ENCODE results near the gene P2RY11.

P2RY11 gene, protein sequence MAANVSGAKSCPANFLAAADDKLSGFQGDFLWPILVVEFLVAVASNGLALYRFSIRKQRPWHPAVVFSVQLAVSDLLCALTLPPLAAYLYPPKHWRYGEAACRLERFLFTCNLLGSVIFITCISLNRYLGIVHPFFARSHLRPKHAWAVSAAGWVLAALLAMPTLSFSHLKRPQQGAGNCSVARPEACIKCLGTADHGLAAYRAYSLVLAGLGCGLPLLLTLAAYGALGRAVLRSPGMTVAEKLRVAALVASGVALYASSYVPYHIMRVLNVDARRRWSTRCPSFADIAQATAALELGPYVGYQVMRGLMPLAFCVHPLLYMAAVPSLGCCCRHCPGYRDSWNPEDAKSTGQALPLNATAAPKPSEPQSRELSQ

DNA sequence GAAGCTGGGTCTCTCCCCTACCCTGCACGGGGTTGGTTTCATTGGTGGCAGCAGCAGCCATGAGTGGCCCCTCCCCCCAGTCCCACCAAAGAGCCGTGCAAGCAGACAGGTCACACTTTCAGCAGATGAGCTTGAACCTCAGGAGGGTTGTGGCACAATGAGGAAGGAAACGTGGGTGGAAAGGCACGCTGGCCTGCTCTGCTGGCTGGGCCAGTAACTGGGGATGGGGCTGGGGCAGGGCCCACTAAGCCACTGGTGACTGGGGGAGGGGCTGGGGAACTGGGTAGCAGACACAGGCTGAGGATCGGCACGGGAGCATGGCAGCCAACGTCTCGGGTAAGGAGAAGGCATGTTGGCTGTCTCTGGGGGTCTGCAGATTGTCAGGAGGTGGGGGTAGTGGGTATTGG is at the start of gene P2RY11:
Gene P2RY11 (plus strand): TSS at position 289 of the 407 bp plus-strand sequence. CDS start 29 bp downstream, at position 318.
- no peak for DNase-seq (ENCODE audit: low read depth in 2 of 2)

DNA sequence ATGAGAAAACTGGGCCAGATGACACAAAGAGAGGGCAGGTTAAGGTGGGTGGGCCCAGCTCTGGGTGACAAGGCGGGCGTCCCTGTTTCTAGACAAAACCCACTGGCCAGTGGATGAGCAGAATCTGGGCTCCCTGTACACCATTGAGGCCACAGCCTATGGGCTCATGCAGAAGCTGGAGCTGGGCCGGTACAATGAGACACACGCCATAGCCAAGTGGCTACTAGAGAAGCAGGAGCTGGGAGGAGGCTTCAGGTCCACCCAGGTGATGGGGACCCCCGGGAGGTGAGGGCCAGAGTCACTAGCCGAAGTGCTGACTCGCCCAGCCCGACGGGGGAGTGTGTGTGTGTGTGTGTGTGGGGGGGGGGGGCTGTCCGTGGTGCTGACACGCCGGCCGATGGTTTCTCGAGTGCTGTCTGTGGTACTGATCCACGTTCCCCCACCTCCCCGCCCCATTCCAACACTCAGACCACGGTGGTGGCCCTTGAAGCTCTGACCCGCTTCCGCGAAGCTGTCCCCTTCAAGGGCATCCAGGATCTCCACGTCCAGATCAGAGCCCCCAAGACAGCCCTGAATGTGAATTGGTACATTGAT is 49.7 kb upstream of the P2RY11 start:
- DNase-seq (ENCODE audit: low read depth in 2 of 2), result no peak

DNA sequence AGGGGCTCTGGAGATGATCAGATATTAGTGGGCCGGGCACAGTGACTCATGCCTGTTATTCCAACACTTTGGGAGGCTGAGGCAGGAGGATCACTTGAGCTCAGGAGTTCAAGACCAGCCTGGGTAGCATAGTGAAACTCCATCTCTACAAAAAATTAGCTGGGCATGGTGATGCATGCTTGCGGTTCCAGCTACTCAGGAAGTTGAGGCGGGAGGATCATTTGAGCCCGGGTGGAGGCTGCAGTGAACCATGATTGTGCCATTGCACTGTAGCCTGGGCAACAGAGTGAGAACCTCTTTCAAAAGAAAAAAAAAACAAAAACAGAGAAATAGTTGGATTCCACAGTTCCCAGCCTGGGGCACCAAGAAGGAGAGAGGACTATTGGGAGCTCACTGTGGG is 43.3 kb upstream of the P2RY11 start:
- DNase-seq (ENCODE audit: low read depth in 2 of 2), result no peak

DNA sequence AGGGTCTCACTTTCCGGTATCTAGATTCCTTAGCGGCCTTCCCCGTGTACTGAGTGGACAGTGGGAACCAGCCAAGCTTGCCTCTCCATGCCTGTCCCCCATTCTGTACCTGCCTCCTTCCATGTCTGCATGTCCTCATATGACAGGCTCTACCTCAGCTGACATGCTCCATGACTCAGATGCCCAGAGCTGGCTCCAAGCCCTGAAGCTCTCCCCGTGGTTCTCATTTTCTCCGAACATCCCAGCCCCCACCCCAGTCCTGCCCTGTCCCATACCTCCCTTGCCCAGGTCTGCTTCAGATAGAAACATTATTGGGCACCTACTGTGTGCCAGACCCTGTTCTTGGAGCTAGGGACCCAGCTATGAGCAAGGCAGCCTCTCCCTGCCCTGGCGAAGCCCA is 42.4 kb upstream of the P2RY11 start:
- DNase-seq (ENCODE audit: low read depth in 2 of 2), result no peak

DNA sequence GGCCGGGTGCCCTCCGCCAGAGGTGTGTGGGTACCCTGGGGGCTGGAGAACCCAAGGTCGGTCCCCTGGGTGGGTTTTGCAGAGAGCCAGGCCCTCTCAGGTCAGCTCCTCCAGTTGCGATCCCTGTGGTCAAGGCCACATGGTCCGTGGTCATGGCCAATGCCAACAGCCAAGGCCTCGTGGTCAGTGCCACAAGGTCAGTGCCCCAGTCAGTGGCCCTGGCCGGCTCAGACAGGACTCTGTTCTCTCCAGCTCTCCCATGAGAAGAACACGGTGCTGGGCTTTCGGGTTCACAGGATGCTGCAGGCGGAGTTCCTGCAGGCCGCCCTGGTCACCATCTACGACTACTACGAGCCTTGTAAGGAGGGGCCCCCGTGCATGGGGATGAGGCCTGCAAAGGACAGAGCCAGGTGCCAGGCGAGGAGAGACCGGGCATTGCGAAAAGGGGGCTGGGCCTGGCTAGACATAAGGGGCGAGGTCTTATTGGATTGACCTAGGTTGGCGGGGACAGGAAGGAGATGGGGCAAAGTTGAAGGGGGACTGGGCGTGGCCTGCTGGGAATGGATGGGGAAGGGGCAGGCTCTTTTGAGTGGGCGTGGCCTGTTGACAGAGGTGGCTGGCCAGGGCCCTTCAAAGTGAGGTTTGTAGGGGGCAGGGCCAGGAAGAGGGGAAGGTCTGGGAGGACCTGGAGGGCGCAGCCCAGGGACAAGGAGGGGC is 40.6 kb upstream of the P2RY11 start:
- no peak for DNase-seq (ENCODE audit: low read depth in 2 of 2)

DNA sequence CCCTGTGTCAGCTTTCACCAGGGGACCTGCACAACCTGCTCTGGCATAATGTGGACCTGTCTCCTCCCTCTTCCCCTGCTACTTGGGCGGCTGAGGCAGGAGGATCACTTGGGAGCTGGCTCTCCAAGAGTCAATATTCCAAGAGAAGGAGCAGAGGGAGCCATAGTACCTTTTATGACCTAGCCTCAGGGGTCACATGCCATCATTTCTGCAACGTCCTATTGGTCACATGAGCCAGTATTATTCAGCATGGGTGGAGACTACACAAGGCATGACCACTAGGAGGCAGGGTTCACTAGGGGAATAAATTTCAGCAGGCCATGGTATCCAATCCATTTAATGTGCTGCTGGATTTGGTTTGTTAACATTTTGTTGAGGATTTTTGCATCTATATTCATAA is 37.3 kb upstream of the P2RY11 start:
- peak in 1 of 2 donors; percentile 25 for DNase-seq (ENCODE audit: low read depth in 2 of 2)

DNA sequence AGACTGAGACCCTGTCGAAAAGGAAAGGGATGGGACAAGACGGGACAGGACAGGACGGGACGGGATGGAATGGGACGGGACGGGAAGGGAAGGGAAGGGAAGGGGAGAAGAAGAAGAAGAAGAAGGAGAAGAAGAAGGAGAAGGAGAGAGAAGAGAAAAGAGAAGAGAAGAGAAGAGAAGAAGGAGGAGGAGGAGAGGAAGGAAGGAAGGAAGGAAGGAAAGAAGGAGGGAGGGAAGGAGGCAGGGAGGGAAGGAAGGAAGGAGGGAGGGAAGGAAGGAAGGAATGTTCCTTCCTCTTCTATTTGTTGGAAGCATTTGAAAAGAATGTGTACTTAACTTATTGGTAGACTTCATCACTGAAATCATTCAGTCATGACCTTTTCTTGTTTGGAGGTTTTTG is 35.0 kb upstream of the P2RY11 start:
- DNase-seq (ENCODE audit: low read depth in 2 of 2), result no peak

DNA sequence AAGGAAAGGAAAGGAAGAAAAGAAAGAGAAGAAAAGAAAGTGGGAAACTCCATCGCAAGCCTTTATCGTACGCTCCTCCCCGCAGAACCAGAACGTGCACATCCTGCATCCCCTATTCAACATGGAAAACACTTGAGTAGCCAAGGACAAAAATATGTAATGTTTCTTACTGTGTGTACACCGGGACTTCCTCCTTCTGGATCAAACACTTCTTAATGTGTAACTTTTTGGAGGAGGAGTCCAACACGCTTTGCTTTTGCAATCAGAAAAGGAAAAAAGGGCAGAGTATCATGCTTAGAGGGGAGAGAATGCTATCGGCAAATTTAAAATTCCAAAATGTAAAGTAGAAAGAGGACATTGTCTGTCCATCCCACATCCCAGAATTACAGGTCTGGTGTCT is 33.2 kb upstream of the P2RY11 start:
- DNase-seq (ENCODE audit: low read depth in 2 of 2), result no peak

DNA sequence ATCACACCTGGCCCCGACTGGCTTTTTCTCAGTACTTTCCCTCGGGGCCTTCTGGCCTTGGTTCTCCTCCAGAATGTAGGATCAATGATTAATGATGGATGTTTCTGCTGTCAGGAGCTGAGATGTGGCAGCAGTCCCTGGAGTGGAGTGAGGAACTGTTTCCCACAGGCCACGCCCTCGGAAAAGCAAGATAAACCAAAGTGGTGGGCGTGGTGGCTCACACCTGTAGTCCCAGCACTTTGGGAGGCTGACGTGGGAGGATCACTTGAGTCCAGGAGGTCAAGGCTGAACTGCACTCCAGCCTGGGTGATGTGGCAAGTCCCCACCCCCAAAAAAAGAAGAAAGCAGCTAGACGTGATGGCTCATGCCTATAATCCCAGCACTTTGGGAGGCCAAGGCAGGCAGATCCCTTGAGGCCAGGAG is 32.5 kb upstream of the P2RY11 start:
- no peak for DNase-seq (ENCODE audit: low read depth in 2 of 2)

DNA sequence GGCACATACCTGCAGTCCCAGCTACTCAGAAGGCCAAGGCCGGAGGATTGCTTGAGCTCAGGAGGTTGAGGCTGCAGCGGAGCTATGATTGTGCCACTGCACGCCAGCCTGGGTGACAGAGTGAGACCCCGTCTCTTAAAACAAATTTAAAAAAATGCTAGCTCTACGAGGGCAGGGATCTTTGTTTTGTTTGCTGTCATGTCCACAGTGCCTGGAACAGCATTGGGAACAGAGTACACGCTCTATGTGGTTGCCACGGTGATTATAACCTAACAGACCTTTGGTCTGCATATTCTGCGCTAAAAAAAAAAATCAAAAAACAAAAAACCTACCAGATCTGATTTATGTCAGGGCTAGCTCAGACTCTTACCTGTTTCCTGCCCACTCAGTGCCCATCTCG is 27.6 kb upstream of the P2RY11 start:
- DNase-seq (ENCODE audit: low read depth in 2 of 2), result no peak

DNA sequence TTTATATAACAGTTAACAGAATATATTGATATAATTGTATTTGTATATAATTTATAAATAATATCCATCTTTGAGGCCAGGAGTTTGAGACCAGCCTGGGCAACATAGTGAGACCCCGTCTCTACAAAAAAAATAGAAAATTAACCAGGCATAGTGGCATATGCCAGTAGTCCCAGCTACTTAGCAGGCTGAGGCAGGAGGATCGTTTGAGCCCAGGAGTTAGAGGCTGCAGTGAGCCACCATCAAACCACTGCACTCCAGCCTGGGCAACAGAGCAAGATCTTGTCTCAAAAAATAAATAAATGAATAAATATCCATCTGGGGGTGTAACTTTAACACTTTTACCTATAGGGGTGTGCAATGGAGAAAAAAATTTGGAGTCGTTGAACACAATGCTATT is 26.7 kb upstream of the P2RY11 start:
- DNase-seq (ENCODE audit: low read depth in 2 of 2), result no peak

DNA sequence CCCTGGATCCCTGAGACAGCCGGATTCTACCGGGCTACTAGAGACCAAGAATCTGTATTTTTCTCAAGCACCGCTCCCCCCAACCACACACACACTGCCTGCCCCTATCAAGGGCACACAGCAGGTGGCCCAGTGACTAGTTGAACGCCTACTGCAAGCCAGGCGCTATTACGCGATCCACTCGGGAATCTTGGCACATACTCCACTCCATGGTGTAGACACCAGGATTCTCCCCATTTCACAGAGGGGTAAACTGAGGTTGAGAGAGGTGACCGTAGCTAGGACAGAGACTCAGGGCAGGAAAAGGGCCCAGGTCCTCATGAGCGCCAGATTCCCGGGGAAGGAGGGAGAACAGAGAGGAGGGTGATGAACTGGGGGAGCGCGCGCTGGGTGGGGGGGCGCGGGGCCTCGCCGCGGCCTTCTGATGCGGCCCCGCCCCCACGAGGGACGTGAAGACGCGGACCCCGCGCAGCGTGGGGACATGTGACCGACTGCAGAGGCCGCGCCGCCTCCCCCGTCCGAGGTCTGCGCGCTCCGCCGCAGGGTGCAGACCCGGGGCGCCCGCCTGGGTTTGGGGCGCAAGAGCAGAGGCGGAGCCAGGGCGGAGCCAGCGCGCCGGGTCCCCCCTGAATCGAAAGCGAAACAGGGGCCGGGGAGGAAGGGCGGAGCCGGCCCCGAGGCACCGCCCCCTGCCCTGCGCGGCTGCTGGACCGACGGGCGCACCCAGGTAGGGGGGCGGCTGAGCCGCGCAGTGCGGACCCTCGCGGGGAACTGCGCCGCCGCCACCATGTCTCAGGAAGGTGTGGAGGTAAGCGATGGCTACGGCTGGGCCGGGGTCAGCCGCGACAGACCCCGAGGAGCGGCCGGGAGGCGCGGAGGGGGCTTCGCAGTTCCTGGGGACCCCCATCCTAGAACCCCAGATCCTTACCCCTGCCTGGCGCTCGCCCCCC is 25.6 kb upstream of the P2RY11 start, which contains the start of gene SHFL:
Gene SHFL (plus strand): TSS at position 677 of the 950 bp plus-strand sequence. CDS start 111 bp downstream, at position 788.
- DNase-seq (ENCODE audit: low read depth in 2 of 2), result peak; percentile 77 to 79

DNA sequence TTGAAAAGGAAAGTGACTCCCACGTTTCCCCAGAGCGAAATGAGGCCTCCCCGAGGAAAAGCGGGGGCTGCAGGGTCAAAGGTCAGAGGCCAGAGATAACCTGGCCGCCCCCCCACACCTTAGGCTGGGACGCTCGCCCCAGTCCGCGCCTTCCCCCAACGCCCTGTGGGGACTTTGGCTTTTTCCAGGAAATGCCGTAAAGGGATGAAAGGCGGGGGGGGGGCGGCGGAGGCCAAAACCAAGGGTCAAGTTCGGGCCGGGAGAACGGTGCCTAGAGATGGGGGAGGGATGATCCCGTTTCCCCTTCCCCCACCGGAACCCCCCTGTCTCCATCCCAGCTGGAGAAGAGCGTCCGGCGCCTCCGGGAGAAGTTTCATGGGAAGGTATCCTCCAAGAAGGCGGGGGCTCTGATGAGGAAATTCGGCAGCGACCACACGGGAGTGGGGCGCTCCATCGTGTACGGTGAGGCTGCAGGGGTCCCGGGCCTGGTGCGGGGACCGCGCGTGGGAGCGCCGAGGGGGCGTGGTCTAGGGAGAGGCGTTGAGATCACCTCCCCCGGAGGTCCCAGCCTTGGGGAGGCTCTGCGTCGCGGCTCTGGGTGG is 24.8 kb upstream of the P2RY11 start:
- peak in 1 of 2 donors; percentile 37 for DNase-seq (ENCODE audit: low read depth in 2 of 2)

DNA sequence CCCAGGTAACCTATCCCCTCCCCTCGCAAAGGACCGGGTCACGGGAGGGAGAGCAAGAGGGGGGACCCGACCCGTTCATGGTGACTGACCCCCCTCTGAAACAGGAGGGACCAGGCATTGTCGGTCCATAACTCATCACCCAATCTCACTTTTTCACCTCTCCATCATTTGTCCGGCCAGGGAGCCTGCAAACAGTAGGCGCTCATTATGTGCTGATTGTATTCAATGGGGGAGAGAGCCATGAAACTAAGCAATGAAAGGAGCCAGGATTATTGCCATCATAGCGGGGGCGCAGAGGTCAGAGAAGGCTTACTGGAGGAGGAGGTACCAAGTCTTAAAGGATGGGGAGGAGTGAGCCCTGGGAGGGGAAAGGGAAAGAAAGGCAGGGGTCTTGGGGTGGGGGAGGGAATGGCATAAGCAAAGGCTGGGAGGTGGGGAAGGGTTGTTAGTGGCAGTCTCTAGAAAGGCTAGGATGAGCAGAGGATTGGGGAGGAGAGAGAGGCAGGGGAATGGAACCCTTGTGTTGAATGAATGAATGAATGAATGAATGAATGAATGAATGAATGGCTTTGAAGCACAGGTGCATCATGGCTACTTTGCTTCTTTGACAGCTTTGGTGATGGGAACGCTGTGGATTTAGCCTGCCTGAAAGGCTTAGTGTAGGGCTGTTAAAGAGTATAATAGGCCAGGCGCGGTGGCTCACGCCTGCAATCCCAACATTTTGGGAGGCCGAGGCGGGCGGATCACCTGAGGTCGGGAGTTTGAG is 24.0 kb upstream of the P2RY11 start:
- DNase-seq (ENCODE audit: low read depth in 2 of 2), result no peak

DNA sequence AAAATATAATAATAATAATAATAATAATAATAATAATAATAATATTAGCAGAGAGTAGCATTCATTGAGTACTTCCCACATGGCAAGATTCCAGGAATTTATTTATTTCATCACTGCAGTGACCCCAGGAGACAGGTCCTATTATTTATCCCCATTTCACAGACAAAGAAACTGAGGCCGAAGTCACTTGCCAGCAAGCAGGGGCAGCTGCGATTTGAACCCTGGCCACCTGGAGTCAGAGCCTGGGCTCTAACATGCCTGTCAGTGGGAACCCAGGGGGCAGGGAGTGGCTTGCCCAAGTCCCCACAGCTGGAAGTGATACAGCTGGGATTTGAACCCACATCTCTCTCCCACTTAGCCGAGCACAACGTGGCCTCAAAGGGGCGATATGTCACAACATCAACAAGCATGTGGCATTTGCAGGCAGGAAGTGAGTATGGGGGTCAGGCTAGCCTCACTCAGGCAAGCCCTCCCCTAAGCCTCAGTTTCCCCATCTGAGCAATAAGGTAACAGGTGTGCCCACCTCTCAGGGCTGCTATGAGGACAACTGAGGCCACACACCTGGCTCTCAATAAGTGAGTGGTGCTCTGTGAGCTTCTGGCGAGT is 22.4 kb upstream of the P2RY11 start:
- no peak for DNase-seq (ENCODE audit: low read depth in 2 of 2)

DNA sequence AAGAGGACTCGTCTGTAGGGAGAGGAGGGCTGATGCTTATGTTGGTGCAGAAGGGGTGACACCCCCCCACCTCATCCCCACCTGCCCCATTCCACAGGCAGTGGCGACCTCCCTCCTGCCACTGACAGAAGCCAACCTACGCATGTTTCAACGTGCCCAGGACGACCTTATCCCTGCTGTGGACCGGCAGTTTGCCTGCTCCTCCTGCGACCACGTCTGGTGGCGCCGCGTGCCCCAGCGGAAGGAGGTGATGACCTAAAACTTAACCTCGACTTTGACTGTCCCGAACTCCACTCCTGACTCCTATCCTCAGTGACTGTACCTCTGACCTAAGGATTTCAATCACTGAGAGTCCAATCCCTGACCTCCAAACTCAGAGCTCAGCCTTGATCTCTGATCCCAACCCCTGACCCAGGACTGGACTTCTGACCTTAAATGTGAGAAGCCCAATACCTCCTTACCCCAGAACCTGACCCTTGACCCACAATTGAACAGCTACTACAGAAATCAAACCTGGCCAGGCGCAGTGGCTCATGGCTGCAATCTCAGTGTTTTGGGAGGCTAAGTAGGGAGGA is 21.6 kb upstream of the P2RY11 start:
- DNase-seq (ENCODE audit: low read depth in 2 of 2), result no peak

DNA sequence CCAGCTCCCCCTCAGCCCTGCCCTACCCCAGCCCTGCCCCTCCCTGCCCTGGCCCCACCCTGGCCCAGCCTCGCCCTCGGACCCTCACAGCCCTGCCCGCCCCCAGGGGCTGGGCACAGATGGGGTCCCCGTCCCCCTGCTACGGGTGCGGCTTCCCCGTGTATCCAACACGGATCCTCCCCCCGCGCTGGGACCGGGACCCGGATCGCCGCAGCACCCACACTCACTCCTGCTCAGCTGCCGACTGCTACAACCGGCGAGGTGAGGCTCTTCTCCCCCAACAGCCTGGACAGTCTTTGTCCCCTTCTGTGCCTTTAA is 20.2 kb upstream of the P2RY11 start:
- DNase-seq (ENCODE audit: low read depth in 2 of 2), result no peak

DNA sequence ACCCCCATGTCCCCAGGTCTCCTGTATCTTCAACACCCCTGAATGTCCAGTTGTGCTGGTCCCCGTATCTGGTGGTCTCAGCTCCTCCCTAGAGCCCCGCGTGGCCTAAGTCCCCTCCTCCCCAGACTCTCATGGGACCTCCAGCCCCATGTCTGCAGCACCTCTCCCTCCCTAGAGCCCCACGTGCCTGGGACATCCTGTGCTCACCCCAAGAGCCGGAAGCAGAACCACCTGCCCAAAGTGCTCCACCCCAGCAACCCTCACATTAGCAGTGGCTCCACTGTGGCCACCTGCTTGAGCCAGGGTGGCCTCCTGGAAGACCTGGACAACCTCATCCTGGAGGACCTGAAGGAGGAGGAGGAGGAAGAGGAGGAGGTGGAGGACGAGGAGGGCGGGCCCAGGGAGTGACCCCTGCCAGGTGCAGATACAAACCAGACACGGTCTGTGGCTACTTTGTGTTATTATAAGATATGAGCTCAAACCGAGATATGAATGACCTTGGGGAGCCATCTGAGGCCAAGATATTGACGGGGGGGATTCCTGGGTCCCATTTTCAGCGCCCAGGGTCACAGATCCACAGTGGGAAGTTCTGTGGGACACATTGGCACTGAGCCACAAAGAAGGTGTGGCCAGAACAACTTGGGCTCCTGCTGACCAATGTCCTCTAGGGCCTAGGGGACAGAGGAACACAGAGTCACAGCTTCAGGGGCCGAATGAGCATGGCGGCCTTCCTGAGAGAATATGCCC is 19.4 kb upstream of the P2RY11 start:
- DNase-seq (ENCODE audit: low read depth in 2 of 2), result no peak

DNA sequence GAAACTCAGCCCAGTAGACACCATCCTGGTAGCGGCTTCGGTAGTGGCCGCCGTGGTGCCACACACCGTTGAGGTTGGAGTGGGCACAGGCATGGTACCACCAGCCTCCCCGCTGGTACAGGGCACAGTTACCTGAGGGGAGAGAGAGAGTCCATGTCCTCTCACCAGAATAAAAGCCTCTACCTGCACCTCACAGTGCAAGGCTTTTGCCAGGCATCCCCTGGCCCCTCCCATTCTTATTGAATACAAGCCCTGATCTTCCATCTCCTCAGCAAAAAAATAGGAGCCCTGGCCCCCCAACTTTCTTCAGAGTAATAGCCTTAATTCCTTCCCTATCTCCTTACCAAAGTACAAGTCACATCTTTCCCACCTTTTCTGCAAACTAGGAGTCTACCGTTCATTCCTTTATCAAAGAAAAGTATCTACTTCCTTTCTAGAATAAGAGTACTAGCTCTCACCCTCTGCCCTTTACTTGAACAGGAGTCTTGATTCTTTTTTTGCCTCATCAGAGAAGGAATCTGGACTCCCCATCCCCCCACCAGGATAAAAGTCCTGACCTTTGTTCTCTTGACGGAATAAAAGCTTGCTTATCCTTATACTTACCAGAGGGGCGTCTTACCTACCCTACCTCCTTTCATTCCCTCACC is 18.7 kb upstream of the P2RY11 start:
- DNase-seq (ENCODE audit: low read depth in 2 of 2), result no peak
